HepG2 (cell line): ENCODE results near the gene RHBDF2. TPM values are rescaled to one million over a fixed set of nuclear protein-coding genes. Genes with fewer than 3 reads are reported as not detected.

Source experiments
- CAMTA2 ChIP-seq: sonication (generic); formaldehyde crosslinking; IDR thresholded peaks from 2 replicates; pipeline ENCODE4 v1.4.0; 2020; ENCODE audit warnings: mild to moderate bottlenecking, missing genetic modification reagents, borderline replicate concordance
- CCDC6 ChIP-seq: sonication (generic); formaldehyde crosslinking; IDR thresholded peaks from 2 replicates; pipeline ENCODE4 v1.8.1; 2022; ENCODE audit warnings: mild to moderate bottlenecking, missing genetic modification reagents, moderate library complexity
- EEA1 ChIP-seq: sonication (generic); formaldehyde crosslinking; IDR thresholded peaks from 2 replicates; pipeline ENCODE4 v1.5.1; 2020; ENCODE audit warnings: mild to moderate bottlenecking, missing genetic modification reagents, borderline replicate concordance
- GFI1 ChIP-seq: sonication (generic); formaldehyde crosslinking; IDR thresholded peaks from 2 replicates; pipeline ENCODE4 v1.5.0; 2020; ENCODE audit warnings: missing genetic modification reagents, mild to moderate bottlenecking, borderline replicate concordance
- IKZF4 ChIP-seq: sonication (generic); formaldehyde crosslinking; IDR thresholded peaks from 2 replicates; pipeline ENCODE4 v1.5.1; 2020; ENCODE audit warnings: borderline replicate concordance, mild to moderate bottlenecking, low read depth, missing genetic modification reagents; ENCODE audit errors: not compliant biosample characterization
- MED1 ChIP-seq: sonication (generic); formaldehyde crosslinking; IDR thresholded peaks from 2 replicates; pipeline ENCODE4 v1.4.0; 2020; ENCODE audit warnings: missing genetic modification reagents
- SCMH1 ChIP-seq: sonication (generic); formaldehyde crosslinking; IDR thresholded peaks from 2 replicates; pipeline ENCODE4 v1.9.0; 2021; ENCODE audit warnings: missing genetic modification reagents, mild to moderate bottlenecking, borderline replicate concordance
- ZFP36L2 ChIP-seq: sonication (generic); formaldehyde crosslinking; IDR thresholded peaks from 2 replicates; pipeline ENCODE4 v1.4.0; 2020; ENCODE audit warnings: missing genetic modification reagents
- ZNF101 ChIP-seq: sonication (generic); formaldehyde crosslinking; IDR thresholded peaks from 2 replicates; pipeline ENCODE4 v1.4.0; 2020; ENCODE audit warnings: mild to moderate bottlenecking, low read depth, missing genetic modification reagents, borderline replicate concordance
- ZNF205 ChIP-seq: IDR thresholded peaks from 2 replicates; pipeline ENCODE4 v1.6.1; 2018; ENCODE audit warnings: missing biosample characterization, missing genetic modification reagents
- ZNF3 ChIP-seq: IDR thresholded peaks from 2 replicates; pipeline ENCODE4 v1.7.0; 2017; ENCODE audit warnings: inconsistent platforms
- ZNF329 ChIP-seq: sonication (generic); formaldehyde crosslinking; IDR thresholded peaks from 2 replicates; pipeline ENCODE4 v1.9.0; 2021; ENCODE audit warnings: low read depth, mild to moderate bottlenecking, missing genetic modification reagents
- ZNF431 ChIP-seq: sonication (generic); formaldehyde crosslinking; IDR thresholded peaks from 2 replicates; pipeline ENCODE4 v1.9.0; 2022; ENCODE audit warnings: missing genetic modification reagents, low read depth, mild to moderate bottlenecking, borderline replicate concordance
- ZNF510 ChIP-seq: sonication (generic); formaldehyde crosslinking; IDR thresholded peaks from 2 replicates; pipeline ENCODE4 v1.4.0; 2020; ENCODE audit warnings: low read depth, mild to moderate bottlenecking, missing genetic modification reagents
- ZNF878 ChIP-seq: sonication (generic); formaldehyde crosslinking; IDR thresholded peaks from 2 replicates; pipeline ENCODE4 v1.8.1; 2023; ENCODE audit warnings: mild to moderate bottlenecking, missing genetic modification reagents, moderate library complexity
- polyA plus RNA-seq, 8 experiments: library from polyadenylated mRNA; depleted of rRNA in 3 of 8; stranded (reverse) in 7 of 8; unstranded in 1 of 8; fragments of >200 nt; fragmentation: Illumina TruSeq in 4 of 8; extraction: Trizol in 4 of 8; gene quantifications; 2 replicates each; pipeline versions ENCODE4 v1.2.1 to v1.2.3, GENCODE V29; 2011 to 2016; ENCODE audit warnings: low read depth in 4 of 8, missing spikeins in 1 of 8, mixed read lengths in 1 of 8; ENCODE audit not compliant: insufficient read depth in 1 of 8
- total RNA-seq, 5 experiments: library from RNA; depleted of rRNA; stranded (reverse); fragments of >200 nt; fragmentation: Illumina TruSeq; extraction: Trizol; gene quantifications; 2 replicates each; pipeline ENCODE4 v1.2.3, GENCODE V29; 2016; ENCODE audit warnings: low read depth in 1 of 5
- TF ChIP-seq, protein P1 (sequence below): sonication (generic); formaldehyde crosslinking; IDR thresholded peaks from 2 replicates; pipeline ENCODE4 v1.4.0; 2020; ENCODE audit warnings: missing genetic modification reagents
- TF ChIP-seq, protein P2 (sequence below): sonication (generic); formaldehyde crosslinking; IDR thresholded peaks from 2 replicates; pipeline ENCODE4 v1.8.0; 2022; ENCODE audit warnings: mild to moderate bottlenecking, missing genetic modification reagents, borderline replicate concordance
- TF ChIP-seq, protein P3 (sequence below): sonication (generic); formaldehyde crosslinking; IDR thresholded peaks from 2 replicates; pipeline ENCODE4 v1.8.0; 2022; ENCODE audit warnings: missing genetic modification reagents, mild to moderate bottlenecking, inconsistent platforms, borderline replicate concordance
- TF ChIP-seq, protein P4 (sequence below): sonication (generic); formaldehyde crosslinking; IDR thresholded peaks from 2 replicates; pipeline ENCODE4 v1.4.0; 2020; ENCODE audit warnings: missing genetic modification reagents, borderline replicate concordance
- TF ChIP-seq, protein P5 (sequence below): sonication (generic); formaldehyde crosslinking; IDR thresholded peaks from 2 replicates; pipeline ENCODE4 v1.8.0; 2022; ENCODE audit warnings: missing genetic modification reagents, mild to moderate bottlenecking, borderline replicate concordance
- TF ChIP-seq, protein P6 (sequence below): sonication (generic); formaldehyde crosslinking; IDR thresholded peaks from 2 replicates; pipeline ENCODE4 v1.4.0; 2020; ENCODE audit warnings: missing genetic modification reagents, low read depth, mild to moderate bottlenecking, borderline replicate concordance

RHBDF2 gene
- total and polyA plus RNA-seq, 2 of the 13 experiments (the other 11 are each of a cell fraction or from before 2014, with no cell fraction given) = 7.8 to 24.2 TPM

DNA sequence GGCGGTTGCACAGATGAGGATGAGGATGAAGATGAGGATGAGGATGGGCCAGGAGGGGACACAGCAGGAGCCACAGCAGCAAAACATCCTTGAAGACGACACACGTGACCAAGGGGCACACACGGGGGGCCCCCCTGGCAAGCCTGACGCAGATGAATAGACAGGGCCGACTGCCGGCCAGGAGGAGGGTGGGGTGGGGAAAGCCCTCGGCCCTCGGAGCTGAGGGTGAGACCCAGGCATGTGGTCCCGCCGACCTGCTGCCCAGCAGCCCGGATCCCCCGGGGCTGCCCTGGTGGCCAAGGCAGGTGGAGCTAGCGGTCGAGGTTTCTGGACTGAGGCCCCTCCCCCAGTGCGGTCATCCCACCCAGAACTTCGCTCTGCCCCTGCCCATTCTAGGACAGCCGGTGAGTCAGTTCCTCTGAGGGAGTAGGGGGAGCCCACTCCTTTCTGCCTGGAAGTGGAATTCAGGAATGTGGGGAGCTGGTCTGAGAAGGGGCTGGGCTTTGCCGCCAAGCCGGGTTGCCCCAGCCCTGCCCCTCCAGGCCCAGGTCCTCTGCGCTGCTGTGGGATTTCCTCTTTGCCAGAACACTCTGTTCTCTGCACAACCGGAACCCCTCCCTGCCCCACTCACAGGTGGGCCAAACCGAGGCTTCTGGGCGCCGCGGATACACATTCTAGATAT lies 26.3 kb upstream of the RHBDF2 start (continued):
- TF ChIP-seq, protein P1, sequence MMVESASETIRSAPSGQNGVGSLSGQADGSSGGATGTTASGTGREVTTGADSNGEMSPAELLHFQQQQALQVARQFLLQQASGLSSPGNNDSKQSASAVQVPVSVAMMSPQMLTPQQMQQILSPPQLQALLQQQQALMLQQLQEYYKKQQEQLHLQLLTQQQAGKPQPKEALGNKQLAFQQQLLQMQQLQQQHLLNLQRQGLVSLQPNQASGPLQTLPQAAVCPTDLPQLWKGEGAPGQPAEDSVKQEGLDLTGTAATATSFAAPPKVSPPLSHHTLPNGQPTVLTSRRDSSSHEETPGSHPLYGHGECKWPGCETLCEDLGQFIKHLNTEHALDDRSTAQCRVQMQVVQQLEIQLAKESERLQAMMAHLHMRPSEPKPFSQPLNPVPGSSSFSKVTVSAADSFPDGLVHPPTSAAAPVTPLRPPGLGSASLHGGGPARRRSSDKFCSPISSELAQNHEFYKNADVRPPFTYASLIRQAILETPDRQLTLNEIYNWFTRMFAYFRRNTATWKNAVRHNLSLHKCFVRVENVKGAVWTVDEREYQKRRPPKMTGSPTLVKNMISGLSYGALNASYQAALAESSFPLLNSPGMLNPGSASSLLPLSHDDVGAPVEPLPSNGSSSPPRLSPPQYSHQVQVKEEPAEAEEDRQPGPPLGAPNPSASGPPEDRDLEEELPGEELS (CRISPR knock-in tag) = peak; percentile 13; the same call in 1 of the 2 replicates
- no peak for TF ChIP-seq ZNF431
- no peak for TF ChIP-seq CAMTA2 (CRISPR knock-in tag)
- no peak for TF ChIP-seq CCDC6
- TF ChIP-seq ZFP36L2 (CRISPR knock-in tag) = no peak
- TF ChIP-seq, protein P2, sequence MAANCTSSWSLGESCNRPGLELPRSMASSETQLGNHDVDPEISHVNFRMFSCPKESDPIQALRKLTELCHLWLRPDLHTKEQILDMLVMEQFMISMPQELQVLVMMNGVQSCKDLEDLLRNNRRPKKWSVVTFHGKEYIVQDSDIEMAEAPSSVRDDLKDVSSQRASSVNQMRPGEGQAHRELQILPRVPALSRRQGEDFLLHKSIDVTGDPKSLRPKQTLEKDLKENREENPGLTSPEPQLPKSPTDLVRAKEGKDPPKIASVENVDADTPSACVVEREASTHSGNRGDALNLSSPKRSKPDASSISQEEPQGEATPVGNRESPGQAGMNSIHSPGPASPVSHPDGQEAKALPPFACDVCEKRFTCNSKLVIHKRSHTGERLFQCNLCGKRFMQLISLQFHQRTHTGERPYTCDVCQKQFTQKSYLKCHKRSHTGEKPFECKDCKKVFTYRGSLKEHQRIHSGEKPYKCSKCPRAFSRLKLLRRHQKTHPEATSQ (CRISPR knock-in tag) = no peak
- TF ChIP-seq IKZF4 (CRISPR knock-in tag) = no peak
- no peak for TF ChIP-seq ZNF878 (CRISPR knock-in tag)
- no peak for TF ChIP-seq EEA1
- TF ChIP-seq, protein P3, sequence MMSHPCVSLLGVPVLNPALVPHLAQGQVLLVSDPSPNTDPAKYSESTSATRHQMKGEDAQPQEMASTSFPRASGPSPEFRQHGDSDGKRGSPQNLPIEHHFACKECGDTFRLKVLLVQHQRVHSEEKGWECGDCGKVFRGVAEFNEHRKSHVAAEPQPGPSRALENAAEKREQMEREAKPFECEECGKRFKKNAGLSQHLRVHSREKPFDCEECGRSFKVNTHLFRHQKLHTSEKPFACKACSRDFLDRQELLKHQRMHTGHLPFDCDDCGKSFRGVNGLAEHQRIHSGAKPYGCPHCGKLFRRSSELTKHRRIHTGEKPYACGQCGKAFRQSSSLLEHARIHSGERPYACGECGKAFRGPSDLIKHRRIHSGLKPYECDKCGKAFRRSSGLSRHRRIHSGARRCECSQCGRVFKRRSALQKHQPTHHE (CRISPR knock-in tag) = no peak
- no peak for TF ChIP-seq ZNF3 (CRISPR knock-in tag)
- no peak for TF ChIP-seq ZNF510 (CRISPR knock-in tag)
- TF ChIP-seq SCMH1 (CRISPR knock-in tag) = no peak
- no peak for TF ChIP-seq ZNF101 (CRISPR knock-in tag)
- TF ChIP-seq, protein P4, sequence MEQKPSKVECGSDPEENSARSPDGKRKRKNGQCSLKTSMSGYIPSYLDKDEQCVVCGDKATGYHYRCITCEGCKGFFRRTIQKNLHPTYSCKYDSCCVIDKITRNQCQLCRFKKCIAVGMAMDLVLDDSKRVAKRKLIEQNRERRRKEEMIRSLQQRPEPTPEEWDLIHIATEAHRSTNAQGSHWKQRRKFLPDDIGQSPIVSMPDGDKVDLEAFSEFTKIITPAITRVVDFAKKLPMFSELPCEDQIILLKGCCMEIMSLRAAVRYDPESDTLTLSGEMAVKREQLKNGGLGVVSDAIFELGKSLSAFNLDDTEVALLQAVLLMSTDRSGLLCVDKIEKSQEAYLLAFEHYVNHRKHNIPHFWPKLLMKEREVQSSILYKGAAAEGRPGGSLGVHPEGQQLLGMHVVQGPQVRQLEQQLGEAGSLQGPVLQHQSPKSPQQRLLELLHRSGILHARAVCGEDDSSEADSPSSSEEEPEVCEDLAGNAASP (CRISPR knock-in tag) = 0 out of 2 replicates have a peak, but pooled peaks have one; percentile 22
- TF ChIP-seq, protein P5, sequence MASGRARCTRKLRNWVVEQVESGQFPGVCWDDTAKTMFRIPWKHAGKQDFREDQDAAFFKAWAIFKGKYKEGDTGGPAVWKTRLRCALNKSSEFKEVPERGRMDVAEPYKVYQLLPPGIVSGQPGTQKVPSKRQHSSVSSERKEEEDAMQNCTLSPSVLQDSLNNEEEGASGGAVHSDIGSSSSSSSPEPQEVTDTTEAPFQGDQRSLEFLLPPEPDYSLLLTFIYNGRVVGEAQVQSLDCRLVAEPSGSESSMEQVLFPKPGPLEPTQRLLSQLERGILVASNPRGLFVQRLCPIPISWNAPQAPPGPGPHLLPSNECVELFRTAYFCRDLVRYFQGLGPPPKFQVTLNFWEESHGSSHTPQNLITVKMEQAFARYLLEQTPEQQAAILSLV (CRISPR knock-in tag) = no peak
- TF ChIP-seq MED1 (CRISPR knock-in tag) = no peak
- TF ChIP-seq, protein P6, sequence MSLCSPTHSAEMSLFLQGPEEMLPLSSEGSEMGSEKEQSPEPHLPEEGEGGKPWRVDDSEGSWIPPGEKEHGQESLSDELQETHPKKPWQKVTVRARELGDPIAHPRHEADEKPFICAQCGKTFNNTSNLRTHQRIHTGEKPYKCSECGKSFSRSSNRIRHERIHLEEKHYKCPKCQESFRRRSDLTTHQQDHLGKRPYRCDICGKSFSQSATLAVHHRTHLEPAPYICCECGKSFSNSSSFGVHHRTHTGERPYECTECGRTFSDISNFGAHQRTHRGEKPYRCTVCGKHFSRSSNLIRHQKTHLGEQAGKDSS (CRISPR knock-in tag) = peak; percentile 70; the same call in 1 of the 2 replicates
- no peak for TF ChIP-seq GFI1
- TF ChIP-seq ZNF205 = no peak
- peak; percentile 48; the same call in 1 of the 2 replicates for TF ChIP-seq ZNF329 (CRISPR knock-in tag)
